Kidney (tissue), 14 donors: ENCODE results near the gene SCO2. TPM values are rescaled to one million over a fixed set of nuclear protein-coding genes. Genes with fewer than 3 reads are reported as not detected.

ENCODE experiments used
- DNase-seq, 5 donors: peaks; one replicate each; pipeline ENCODE4 v3.0.0-alpha.2; 2013 to 2020
- FAIRE-seq: peaks from 2 replicates; lab custom pipeline; 2012; peaks lifted over from hg19 to GRCh38; lab: Jason Lieb, UNC
- H3K27ac ChIP-seq, 2 donors: one replicate each; pipeline ENCODE4 v1.7.0; 2013; ENCODE audit warnings: low read depth in 2 of 2, low read length in 2 of 2, inconsistent platforms in 1 of 2
- H3K27me3 ChIP-seq: one replicate; pipeline ENCODE4 v1.7.1; 2013; ENCODE audit warnings: low read length, inconsistent platforms; ENCODE audit not compliant: control insufficient read depth, insufficient read depth
- H3K36me3 ChIP-seq, 3 donors: one replicate each; pipeline versions ENCODE4 v1.7.0 to v1.7.1; 2013; ENCODE audit warnings: low read length in 3 of 3, control low read depth in 1 of 3, inconsistent platforms in 1 of 3; ENCODE audit not compliant: insufficient read depth in 3 of 3, control insufficient read depth in 2 of 3
- H3K4me1 ChIP-seq, 3 donors: one replicate each; pipeline versions ENCODE4 v1.7.0 to v1.7.1; 2013; ENCODE audit warnings: low read length in 3 of 3, inconsistent platforms in 1 of 3, low read depth in 1 of 3; ENCODE audit not compliant: control insufficient read depth in 2 of 3, insufficient read depth in 2 of 3
- H3K4me3 ChIP-seq, 3 donors: one replicate each; pipeline versions ENCODE4 v1.7.0 to v1.8.1; 2013; ENCODE audit warnings: low read length in 3 of 3, control low read depth in 1 of 3, inconsistent platforms in 1 of 3
- H3K9ac ChIP-seq, 3 donors: one replicate each; pipeline versions ENCODE4 v1.7.0 to v1.7.1; 2013; ENCODE audit warnings: low read length in 3 of 3, control low read depth in 1 of 3, inconsistent platforms in 1 of 3
- H3K9me3 ChIP-seq, 3 donors: one replicate each; pipeline versions ENCODE4 v1.7.0 to v1.7.1; 2013; ENCODE audit warnings: low read length in 3 of 3, control low read depth in 1 of 3, inconsistent platforms in 1 of 3; ENCODE audit not compliant: control insufficient read depth in 2 of 3, insufficient read depth in 1 of 3
- CTCF ChIP-seq: IDR thresholded peaks from 3 replicates; pipeline ENCODE4 v1.5.1; 2012; ENCODE audit warnings: mild to moderate bottlenecking, moderate library complexity, borderline replicate concordance; ENCODE audit not compliant: insufficient read depth; ENCODE audit errors: extremely low read depth
- intact Hi-C: fragments of 100-400 bp; cut with DNase I; formaldehyde crosslinking; loops from one replicate; pipeline ENCODE4 v1.11.1; 2022
- polyA plus RNA-seq: library from polyadenylated mRNA; stranded (reverse); fragments of 350-450 nt; fragmentation: Illumina TruSeq; extraction: RNeasy Lipid Tissue Mini Kit (QIAGEN cat#74804); gene quantifications from one replicate; pipeline ENCODE4 v1.2.3, GENCODE V29; 2014; ENCODE audit warnings: low read depth, low replicate concordance; ENCODE audit not compliant: insufficient read depth
- total RNA-seq: library from RNA; stranded (reverse); fragmentation: NEBNext Ultra II Directional; extraction: Animal tissue kit (Norgen Biotek cat#: 25700); gene quantifications from one replicate; pipeline ENCODE4 v1.2.1, GENCODE V29; 2021
- donor health status: control.
- donor health status: control.
- donor health status: control.
- donor health status: control.
- donor health status: control.
- donor health status: DM: yes; HTN: yes; CAD: no.
- donor health status: Normal renal cell carcinoma (clear cell type).

SCO2 gene
- total and polyA plus RNA-seq, 2 donors from 2014 or later = 1.1 to 4.1 TPM

DNA sequence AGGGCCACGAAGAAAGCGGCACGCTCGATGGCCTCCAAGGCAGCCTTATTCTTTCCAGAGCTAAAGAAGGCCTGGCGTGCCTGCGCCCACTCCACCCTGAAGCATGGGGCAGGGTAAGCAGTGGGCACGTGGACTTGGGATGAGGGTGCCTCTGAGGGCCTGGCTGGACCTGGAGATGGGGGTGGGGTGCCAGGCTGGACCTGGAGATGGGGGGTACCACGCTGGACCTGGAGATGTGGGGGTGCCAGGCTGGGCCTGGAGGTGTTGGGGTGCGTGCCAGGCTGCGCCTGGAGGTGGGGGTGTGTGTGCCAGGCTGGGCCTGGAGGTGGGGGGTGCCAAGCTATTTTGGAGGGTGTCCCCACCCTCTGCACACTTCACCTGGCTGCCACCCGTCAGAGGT is 47.6 kb upstream of the SCO2 start:
- Histone ChIP-seq H3K4me1 (peaks cover 0 to 18% (median 11%) of the 10 kb centered on the region in 3 donors), H3K27ac (no peak overlapping the region), H3K9me3 (no peaks in the 10 kb centered on the region), H3K27me3 (no peaks in the 10 kb centered on the region), H3K4me3 (no peak overlapping the region), H3K36me3 (peaks cover 0 to 10% (median 7%) of the 10 kb centered on the region in 3 donors), H3K9ac (no peak overlapping the region)
- FAIRE-seq = no peak
- DNase-seq = no peak
- intact Hi-C loops = no loop called here
- no peak for TF ChIP-seq CTCF

- Histone ChIP-seq H3K27ac (no peak overlapping the region), H3K4me1 (peaks cover 0 to 15% (median 11%) of the 10 kb centered on the region in 3 donors), H3K4me3 (no peak overlapping the region), H3K36me3 (peaks cover 0 to 10% (median 7%) of the 10 kb centered on the region in 3 donors), H3K27me3 (no peaks in the 10 kb centered on the region), H3K9ac (no peak overlapping the region), H3K9me3 (no peaks in the 10 kb centered on the region)
- TF ChIP-seq CTCF = no peak
- FAIRE-seq (no peak), DNase-seq (no peak)
- intact Hi-C loops = no loop called here
These were observed 46.1 kb upstream of the SCO2 start for GRCh38 chr22:50571264-50572175.

GRCh38 chr22:50570861-50571260 is 45.5 kb upstream of the SCO2 start:
- intact Hi-C loops = no loop called here
- Histone ChIP-seq H3K27me3 (no peaks in the 10 kb centered on the region), H3K9me3 (no peaks in the 10 kb centered on the region), H3K4me3 (no peak overlapping the region), H3K9ac (no peak overlapping the region), H3K36me3 (peaks cover 0 to 10% (median 7%) of the 10 kb centered on the region in 3 donors), H3K27ac (no peak overlapping the region), H3K4me1 (peaks cover 0 to 15% (median 11%) of the 10 kb centered on the region in 3 donors)
- FAIRE-seq (no peak), DNase-seq (peak in 1 of 5 donors; percentile 61)
- no peak for TF ChIP-seq CTCF
